Sigmoid colon (tissue), 7 donors: ENCODE results near the gene ARG2. TPM values are rescaled to one million over a fixed set of nuclear protein-coding genes. Genes with fewer than 3 reads are reported as not detected.

ENCODE experiments used
- DNase-seq: peaks from one replicate; pipeline ENCODE4 v3.0.0-alpha.2; 2019
- H3K27ac ChIP-seq, 4 donors: fragments of 200-600 bp; sonication (generic); one replicate each; pipeline ENCODE4 v1.5.1; 2016 to 2019; ENCODE audit warnings: mild to moderate bottlenecking in 1 of 4
- H3K27me3 ChIP-seq, 3 donors: fragments of 200-600 bp; sonication (generic); one replicate each; pipeline ENCODE4 v1.5.1; 2019; ENCODE audit warnings: mild to moderate bottlenecking in 1 of 3
- H3K36me3 ChIP-seq, 4 donors: fragments of 200-600 bp; sonication (generic); one replicate each; pipeline ENCODE4 v1.5.1; 2016 to 2019
- H3K4me1 ChIP-seq, 4 donors: fragments of 200-600 bp; sonication (generic); one replicate each; pipeline ENCODE4 v1.5.1; 2017 to 2019
- H3K4me3 ChIP-seq, 4 donors: fragments of 200-600 bp; sonication (generic); one replicate each; pipeline ENCODE4 v1.5.1; 2017 to 2019; ENCODE audit warnings: mild to moderate bottlenecking in 2 of 4, moderate library complexity in 1 of 4
- H3K9me3 ChIP-seq, 4 donors: fragments of 200-600 bp in 3 of 4; sonication (generic) in 3 of 4; one replicate each; pipeline versions ENCODE4 v1.5.1 to v1.6.1; 2013 to 2019
- CTCF ChIP-seq, 4 experiments: fragments of 450-650 bp in 3 of 4; fragments of 200-600 bp in 1 of 4; IDR thresholded peaks; one replicate each; pipeline ENCODE4 v1.5.1; 2016 to 2019; ENCODE audit warnings: antibody characterized with exemption in 4 of 4, mild to moderate bottlenecking in 3 of 4, moderate library complexity in 2 of 4
- EP300 ChIP-seq, 4 donors: sonication (generic); formaldehyde crosslinking; IDR thresholded peaks; one replicate each; pipeline ENCODE4 v1.6.1; 2017; ENCODE audit warnings: antibody characterized with exemption in 4 of 4
- POLR2A ChIP-seq, 2 donors: fragments of 450-650 bp; IDR thresholded peaks; one replicate each; pipeline ENCODE4 v1.6.1; 2016; ENCODE audit warnings: antibody characterized with exemption in 2 of 2, mild to moderate bottlenecking in 2 of 2, moderate library complexity in 2 of 2
- POLR2AphosphoS5 ChIP-seq, 4 donors: sonication (generic); formaldehyde crosslinking; IDR thresholded peaks; one replicate each; pipeline ENCODE4 v1.6.1; 2017; ENCODE audit warnings: antibody characterized with exemption in 4 of 4
- WGBS, 2 donors: extraction: QIAGEN DNeasy Blood & Tissue Kit; methylation state at CpG; one replicate each; pipeline ENCODE4 v1.1.7; 2013; 5-methylcytosine and 5-hydroxymethylcytosine counted together
- intact Hi-C: fragments of 100-400 bp; cut with DNase I; formaldehyde crosslinking; loops from one replicate; pipeline ENCODE4 v1.15.1; 2023
- polyA plus RNA-seq, 3 donors: library from polyadenylated mRNA; stranded (reverse); fragments of 200-250 nt; gene quantifications; one replicate each; pipeline ENCODE4 v1.2.3, GENCODE V29; 2013
- total RNA-seq, 4 donors: library from RNA; depleted of rRNA; stranded (reverse); fragments of >200 nt; gene quantifications; one replicate each; pipeline ENCODE4 v1.1.0, GENCODE V29; 2016
- donor health status: healthy with polysubstance abuse.
- donor health status: Bipolar disorder and iron deficiency.
- donor health status: healthy.

Gene ARG2
- total and polyA plus RNA-seq, 7 donors: 0.60 to 59.2 (median 5.7) TPM

DNA sequence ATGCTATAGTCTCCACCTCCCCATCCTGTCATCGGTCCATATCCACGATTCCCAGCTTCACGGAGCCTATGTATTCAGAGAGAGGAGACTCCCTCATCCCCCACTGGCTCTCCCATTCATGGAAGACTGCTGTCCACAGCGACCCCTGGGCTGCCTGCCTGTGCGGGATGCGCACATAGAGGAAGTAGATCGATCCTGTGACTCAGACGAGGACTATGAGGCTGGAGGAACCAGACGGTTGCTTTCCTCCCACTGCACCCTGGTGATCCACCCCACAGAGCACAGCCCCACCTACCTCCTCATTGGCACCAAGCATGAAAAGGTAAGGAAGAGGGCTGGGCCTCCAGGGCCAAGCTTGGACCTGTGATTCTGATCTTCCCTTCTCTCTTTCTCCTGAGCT, 44.0 kb upstream of the ARG2 start:
- Histone ChIP-seq H3K27me3 (no peaks in the 10 kb centered on the region), H3K27ac (no peak overlapping the region), H3K9me3 (no peaks in the 10 kb centered on the region), H3K4me1 (no peaks in the 10 kb centered on the region), H3K4me3 (no peak overlapping the region), H3K36me3 (peaks cover 0 to 8% (median 2%) of the 10 kb centered on the region in 4 donors)
- TF ChIP-seq POLR2AphosphoS5 (IDR thresholded peaks at IDR 0.05): no peak
- TF ChIP-seq CTCF (IDR thresholded peaks at IDR 0.05): no peak
- no peak for TF ChIP-seq POLR2A (IDR thresholded peaks at IDR 0.05)
- no peak for TF ChIP-seq EP300 (IDR thresholded peaks at IDR 0.05)
- DNase-seq: peak; percentile 41
- intact Hi-C loops: no loop called here
- WGBS, 2 donors: 76 to 83% methylated on average over 9 of the region's 9 CpGs

GRCh38 chr14:67576216-67576955, 43.3 kb upstream of the ARG2 start:
- Histone ChIP-seq H3K27ac (no peak overlapping the region), H3K36me3 (peaks cover 0 to 15% (median 2%) of the 10 kb centered on the region in 4 donors), H3K9me3 (no peaks in the 10 kb centered on the region), H3K27me3 (no peaks in the 10 kb centered on the region), H3K4me3 (no peak overlapping the region), H3K4me1 (no peaks in the 10 kb centered on the region)
- TF ChIP-seq POLR2AphosphoS5 (IDR thresholded peaks at IDR 0.05) (no peak), POLR2A (IDR thresholded peaks at IDR 0.05) (no peak), EP300 (IDR thresholded peaks at IDR 0.05) (no peak), CTCF (IDR thresholded peaks at IDR 0.05) (no peak)
- intact Hi-C loops: no loop called here
- 88 to 93% methylated on average over 7 of the region's 7 CpGs for WGBS, 2 donors
- peak; percentile 13 for DNase-seq

DNA sequence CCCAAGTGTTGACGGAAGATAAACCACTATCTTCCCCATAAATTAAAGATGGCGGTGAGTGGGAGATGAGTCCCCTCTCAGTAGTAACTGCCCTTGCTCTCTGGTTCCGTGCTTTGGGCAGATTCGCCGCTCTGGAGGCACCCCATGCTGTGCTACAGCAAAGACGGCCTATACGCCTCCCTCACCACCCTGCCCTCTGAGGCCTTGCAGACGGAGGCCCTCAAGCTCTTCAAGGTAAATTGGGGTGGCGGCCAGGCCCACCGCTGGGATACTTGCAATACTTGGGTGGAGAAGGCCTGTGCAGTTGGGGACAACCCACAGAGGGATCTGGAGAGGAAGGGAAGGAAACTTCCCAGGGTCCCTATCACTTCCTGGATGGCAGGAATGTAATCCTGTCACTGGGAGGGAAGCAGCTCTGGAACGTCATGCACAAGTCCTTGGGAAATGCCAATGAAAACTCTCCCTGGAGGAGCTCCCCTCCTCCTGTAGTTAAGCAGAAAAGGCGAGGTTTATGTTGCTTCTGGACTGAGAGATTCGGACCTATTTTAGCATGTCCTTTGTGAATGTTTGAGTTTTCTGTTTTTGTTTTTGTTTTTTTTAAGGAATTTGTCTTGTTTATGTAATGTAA, 42.4 kb upstream of the ARG2 start:
- peak; percentile 50 for DNase-seq

GRCh38 chr14:67577909-67578749, 41.6 kb upstream of the ARG2 start:
- peaks cover 0 to 23% (median 2%) of the 10 kb centered on the region in 4 donors for H3K36me3 ChIP-seq
- no peak overlapping the region for H3K27ac ChIP-seq
- no peaks in the 10 kb centered on the region for H3K4me1 ChIP-seq
- H3K4me3 ChIP-seq: no peak overlapping the region
- no peaks in the 10 kb centered on the region for H3K9me3 ChIP-seq
- WGBS, 2 donors: 90 to 92% methylated on average over 16 of the region's 16 CpGs
- peak; percentile 58 for DNase-seq
- no peak for TF ChIP-seq EP300 (IDR thresholded peaks at IDR 0.05)
- no peak for TF ChIP-seq POLR2AphosphoS5 (IDR thresholded peaks at IDR 0.05)
- no peak for TF ChIP-seq POLR2A (IDR thresholded peaks at IDR 0.05)
- TF ChIP-seq CTCF (IDR thresholded peaks at IDR 0.05): no peak
- intact Hi-C loops: no loop called here
- H3K27me3 ChIP-seq: no peaks in the 10 kb centered on the region

More for the DNA sequence above, 42.4 kb upstream of the ARG2 start:
- Histone ChIP-seq H3K4me1 (no peaks in the 10 kb centered on the region), H3K27me3 (no peaks in the 10 kb centered on the region), H3K36me3 (peaks cover 0 to 22% (median 2%) of the 10 kb centered on the region in 4 donors), H3K9me3 (no peaks in the 10 kb centered on the region), H3K4me3 (no peak overlapping the region), H3K27ac (no peak overlapping the region)
- TF ChIP-seq POLR2AphosphoS5 (IDR thresholded peaks at IDR 0.05): no peak
- TF ChIP-seq EP300 (IDR thresholded peaks at IDR 0.05): no peak
- TF ChIP-seq POLR2A (IDR thresholded peaks at IDR 0.05): no peak
- no peak for TF ChIP-seq CTCF (IDR thresholded peaks at IDR 0.05)
- intact Hi-C loops: no loop called here
- WGBS, 2 donors: 85% methylated on average over 13 of the region's 13 CpGs
